Spinal cord (tissue), 10 donors: ENCODE results near the gene EML6. TPM values are rescaled to one million over a fixed set of nuclear protein-coding genes. Genes with fewer than 3 reads are reported as not detected.
A peak's percentile ranks its signal among the peaks of the same experiment; 100 is the strongest.

Experiments
- DNase-seq, 6 donors: peaks; one replicate each; pipeline versions ENCODE4 v3.0.0 to v3.0.0-alpha.2; 2013 to 2015; ENCODE audit warnings: low spot score in 6 of 6, low read depth in 4 of 6
- H3K27ac ChIP-seq: one replicate; pipeline ENCODE4 v1.5.1; 2013; ENCODE audit warnings: low read depth, low read length, control low read depth
- H3K27me3 ChIP-seq: one replicate; pipeline ENCODE4 v1.6.1; 2013; ENCODE audit warnings: low read length; ENCODE audit not compliant: control insufficient read depth, insufficient read depth
- H3K36me3 ChIP-seq: one replicate; pipeline ENCODE4 v1.6.1; 2013; ENCODE audit warnings: low read length; ENCODE audit not compliant: control insufficient read depth, insufficient read depth
- H3K4me1 ChIP-seq: one replicate; pipeline ENCODE4 v1.6.1; 2013; ENCODE audit warnings: low read length; ENCODE audit not compliant: control insufficient read depth, insufficient read depth
- H3K4me3 ChIP-seq: one replicate; pipeline ENCODE4 v1.5.1; 2013; ENCODE audit warnings: low read depth, low read length, control low read depth
- H3K9me3 ChIP-seq: one replicate; pipeline ENCODE4 v1.6.1; 2013; ENCODE audit warnings: low read length; ENCODE audit not compliant: control insufficient read depth, insufficient read depth
- WGBS: methylation state at CpG from one replicate; pipeline ENCODE4 v1.1.5; 2013; ENCODE audit warnings: missing lambda C conversion rate; ENCODE audit not compliant: insufficient coverage; 5-methylcytosine and 5-hydroxymethylcytosine counted together
- polyA plus RNA-seq, 2 donors: library from polyadenylated mRNA; unstranded; fragments of 120-200 nt; gene quantifications; one replicate each; pipeline ENCODE4 v1.2.1, GENCODE V29; 2013; ENCODE audit not compliant: insufficient read length in 2 of 2
- total RNA-seq, 2 donors: library from RNA; depleted of rRNA in 1 of 2; stranded (reverse); fragments of 120-200 nt in 1 of 2; fragments of >200 nt in 1 of 2; gene quantifications; one replicate each; pipeline versions ENCODE4 v1.2.3 to v1.2.4, GENCODE V29; 2013 to 2014
- donor health status: healthy.

Gene EML6
- total and polyA plus RNA-seq, 4 donors: 6.9 to 22.6 (median 18.5) TPM

GRCh38 chr2:54722641-54723040, 821 bp upstream of the EML6 start:
- peak overlapping the region; percentile 83 for H3K4me3 ChIP-seq
- H3K27me3 ChIP-seq: peaks cover 8% of the 10 kb centered on the region
- no peaks in the 10 kb centered on the region for H3K9me3 ChIP-seq
- H3K4me1 ChIP-seq: peaks cover 8% of the 10 kb centered on the region
- peak overlapping the region; percentile 66 for H3K27ac ChIP-seq
- 8% methylated on average over 3 of the region's 10 CpGs for WGBS
- DNase-seq: no peak
- H3K36me3 ChIP-seq: no peaks in the 10 kb centered on the region

DNA sequence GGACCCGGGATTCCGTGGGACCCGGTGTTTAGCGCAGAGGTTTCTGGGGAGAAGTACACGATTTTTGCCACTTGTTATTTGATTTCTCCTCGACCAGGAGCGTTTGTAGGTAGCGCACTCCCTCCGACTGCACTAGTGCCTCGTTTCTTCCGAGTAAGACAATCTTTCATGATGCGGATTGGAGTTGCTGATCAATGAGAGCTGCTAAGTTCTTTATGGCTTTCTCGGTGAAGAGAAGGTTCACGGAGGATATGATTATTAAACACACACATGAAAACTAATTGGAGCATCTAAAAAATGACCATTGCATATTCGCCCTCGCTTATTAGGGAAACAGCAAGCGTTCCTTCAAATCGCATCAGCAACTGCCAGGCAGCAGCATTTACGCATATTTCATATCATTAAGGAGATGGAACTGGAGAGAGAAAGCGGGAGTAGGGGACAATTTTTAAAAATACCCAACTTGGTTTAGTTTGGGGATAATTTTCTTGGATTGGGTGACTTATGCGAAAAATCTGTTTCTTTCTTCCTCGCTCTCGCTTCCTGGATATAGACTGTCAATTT, 616 bp downstream of the EML6 start:
- H3K4me1 ChIP-seq: peaks cover 8% of the 10 kb centered on the region
- no peaks in the 10 kb centered on the region for H3K36me3 ChIP-seq
- DNase-seq: peak in 2 of 6 donors; percentile 60 to 75
- H3K27me3 ChIP-seq: peaks cover 6% of the 10 kb centered on the region
- no peak overlapping the region for H3K27ac ChIP-seq
- no peaks in the 10 kb centered on the region for H3K9me3 ChIP-seq
- WGBS: 0% methylated on average over 8 of the region's 23 CpGs
- peak overlapping the region; percentile 83 for H3K4me3 ChIP-seq

DNA sequence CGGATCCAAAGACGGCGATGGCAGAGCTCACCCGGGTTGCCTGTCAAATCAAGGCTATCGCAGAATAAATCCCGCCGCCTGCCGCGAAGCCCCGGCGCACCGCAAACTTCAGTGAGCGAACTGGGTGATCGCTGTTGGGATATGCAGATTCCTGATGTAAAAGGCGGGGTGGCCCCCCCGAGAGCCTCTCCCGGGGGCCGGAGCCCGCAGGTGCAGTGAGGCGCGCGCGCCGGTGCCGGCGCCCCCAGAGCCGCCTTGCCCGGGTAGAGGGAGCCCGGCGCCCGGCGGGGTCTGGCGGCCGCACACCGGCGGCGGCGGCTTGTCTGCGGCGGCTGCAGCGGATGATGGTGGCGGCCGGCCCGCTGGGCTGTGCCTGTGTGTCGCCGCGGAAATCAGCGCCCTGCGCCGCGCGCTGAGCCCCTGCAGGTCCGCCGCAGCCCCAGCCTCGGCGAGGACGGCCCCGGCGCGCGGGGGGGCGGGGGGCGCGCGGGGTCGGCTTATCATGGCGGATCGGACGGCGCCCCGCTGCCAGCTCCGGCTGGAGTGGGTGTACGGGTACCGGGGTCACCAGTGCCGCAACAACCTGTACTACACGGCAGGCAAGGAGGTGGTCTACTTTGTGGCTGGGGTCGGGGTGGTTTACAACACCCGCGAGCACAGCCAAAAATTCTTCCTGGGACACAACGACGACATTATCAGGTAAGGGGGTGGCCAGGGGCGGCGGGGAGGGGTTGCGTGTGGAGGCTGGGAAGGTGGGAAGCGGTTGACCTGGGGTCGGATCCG, 1.3 kb downstream of the EML6 start:
- H3K27ac ChIP-seq: no peak overlapping the region
- H3K9me3 ChIP-seq: no peaks in the 10 kb centered on the region
- under 1% methylated on average over 87 of the region's 87 CpGs for WGBS
- peaks cover 8% of the 10 kb centered on the region for H3K4me1 ChIP-seq
- peak in 2 of 6 donors; percentile 61 to 66 for DNase-seq
- H3K4me3 ChIP-seq: peak overlapping the region; percentile 83
- no peaks in the 10 kb centered on the region for H3K36me3 ChIP-seq
- peaks cover 6% of the 10 kb centered on the region for H3K27me3 ChIP-seq

DNA sequence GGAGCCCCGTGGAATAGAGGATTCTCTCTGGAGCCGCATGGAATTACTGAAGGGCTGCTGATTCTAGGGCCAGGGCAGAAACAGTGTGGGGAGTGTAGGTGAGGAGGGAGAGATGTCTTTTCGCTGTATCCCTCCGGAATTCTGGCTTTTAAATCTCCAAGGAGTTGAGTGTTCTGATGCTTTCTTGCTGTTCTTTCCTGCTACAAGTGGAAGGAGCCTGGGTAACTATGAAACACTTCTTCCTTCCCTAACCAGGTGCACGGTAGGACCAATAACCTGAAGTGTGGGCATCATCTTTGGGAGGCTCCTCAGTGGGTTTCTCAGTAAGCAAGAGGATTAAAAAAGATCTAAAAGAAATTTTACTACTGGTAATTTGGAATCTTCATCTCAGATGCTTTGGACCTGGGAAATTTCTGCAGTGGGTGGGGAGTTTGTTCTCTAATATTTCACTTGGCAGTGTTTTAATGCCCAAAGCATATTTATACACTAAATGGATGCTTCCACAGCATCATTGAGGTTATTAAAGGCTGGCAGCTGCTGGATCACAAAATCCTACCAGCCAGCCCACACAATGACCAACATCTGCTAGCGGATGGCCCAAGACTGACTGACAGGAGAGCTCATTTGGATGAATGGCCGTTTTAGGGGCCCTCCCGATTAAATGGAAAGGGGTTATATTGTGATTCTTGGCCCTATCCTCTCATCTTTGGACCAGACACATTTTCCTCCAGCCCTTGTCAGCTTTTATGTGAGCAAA, 2.1 kb downstream of the EML6 start:
- Histone ChIP-seq H3K36me3 (no peaks in the 10 kb centered on the region), H3K27ac (no peak overlapping the region), H3K4me1 (peaks cover 8% of the 10 kb centered on the region), H3K27me3 (peaks cover 6% of the 10 kb centered on the region), H3K4me3 (peak overlapping the region; percentile 41), H3K9me3 (no peaks in the 10 kb centered on the region)
- WGBS: 11% methylated on average over 2 of the region's 8 CpGs
- peak in 1 of 6 donors; percentile 36 for DNase-seq

- no peaks in the 10 kb centered on the region for H3K9me3 ChIP-seq
- no peaks in the 10 kb centered on the region for H3K36me3 ChIP-seq
- no peak overlapping the region for H3K4me3 ChIP-seq
- no CpG with 5 or more reads among the region's 1 CpG for WGBS
- H3K27ac ChIP-seq: no peak overlapping the region
- no peak for DNase-seq
- H3K4me1 ChIP-seq: peaks cover 8% of the 10 kb centered on the region
- peaks cover 6% of the 10 kb centered on the region for H3K27me3 ChIP-seq
Observed at GRCh38 chr2:54726431-54726830, 3.0 kb downstream of the EML6 start.

DNA sequence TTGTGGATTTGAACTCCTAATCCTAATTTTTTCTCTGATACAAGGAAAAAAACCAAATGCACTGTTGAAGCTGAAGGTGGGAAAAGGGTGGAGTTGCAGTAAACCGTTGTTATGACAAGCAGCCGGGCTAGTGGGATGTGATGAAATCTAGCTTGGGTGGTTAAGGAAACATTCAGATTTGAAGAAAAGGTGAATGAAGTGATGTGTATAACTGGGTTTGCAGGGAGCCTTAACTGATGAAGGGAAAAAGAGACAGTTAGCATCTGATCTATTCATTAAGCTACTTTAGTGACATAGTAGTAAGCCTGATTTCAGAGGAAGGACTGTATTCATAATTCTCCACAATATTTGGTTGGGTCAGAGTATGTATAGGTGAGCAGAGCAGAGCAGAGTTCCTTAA, 3.5 kb downstream of the EML6 start:
- peaks cover 6% of the 10 kb centered on the region for H3K27me3 ChIP-seq
- peak in 1 of 6 donors; percentile 7 for DNase-seq
- H3K4me3 ChIP-seq: no peak overlapping the region
- no peak overlapping the region for H3K27ac ChIP-seq
- no peaks in the 10 kb centered on the region for H3K9me3 ChIP-seq
- H3K4me1 ChIP-seq: peaks cover 8% of the 10 kb centered on the region
- no peaks in the 10 kb centered on the region for H3K36me3 ChIP-seq
- WGBS: 81% methylated on average over 2 of the region's 2 CpGs

- Histone ChIP-seq H3K4me3 (no peak overlapping the region), H3K27me3 (peaks cover 6% of the 10 kb centered on the region), H3K36me3 (no peaks in the 10 kb centered on the region), H3K9me3 (no peaks in the 10 kb centered on the region), H3K27ac (no peak overlapping the region), H3K4me1 (peaks cover 8% of the 10 kb centered on the region)
- 79% methylated on average over 2 of the region's 4 CpGs for WGBS
- no peak for DNase-seq
Observed at GRCh38 chr2:54728669-54729120, 5.2 kb downstream of the EML6 start.

GRCh38 chr2:54735636-54736035, 12.2 kb downstream of the EML6 start:
- WGBS: 65% methylated on average over 2 of the region's 2 CpGs
- Histone ChIP-seq H3K4me3 (no peak overlapping the region), H3K27ac (no peak overlapping the region), H3K9me3 (no peaks in the 10 kb centered on the region), H3K4me1 (no peaks in the 10 kb centered on the region), H3K27me3 (no peaks in the 10 kb centered on the region), H3K36me3 (no peaks in the 10 kb centered on the region)
- DNase-seq: no peak

DNA sequence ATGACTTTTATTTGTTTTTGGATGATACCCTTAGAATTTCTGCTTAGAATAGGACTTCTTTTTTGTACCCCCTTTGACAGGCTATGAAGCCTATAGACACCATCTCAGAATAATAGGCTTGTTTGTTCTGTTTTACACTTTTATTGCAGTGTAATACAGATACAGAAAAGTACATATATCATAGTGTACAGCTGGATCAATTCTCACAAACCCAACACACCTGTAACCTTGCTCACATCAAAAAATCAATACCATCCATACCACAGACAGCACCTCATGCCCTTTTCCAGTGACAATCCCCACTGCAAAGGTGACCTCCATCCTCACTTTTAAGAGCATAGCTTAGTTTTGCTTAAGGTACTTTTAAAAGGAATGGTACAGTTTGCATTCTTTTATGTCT, 14.8 kb downstream of the EML6 start:
- Histone ChIP-seq H3K9me3 (no peaks in the 10 kb centered on the region), H3K4me1 (no peaks in the 10 kb centered on the region), H3K36me3 (no peaks in the 10 kb centered on the region), H3K27ac (no peak overlapping the region), H3K27me3 (no peaks in the 10 kb centered on the region), H3K4me3 (no peak overlapping the region)
- no peak for DNase-seq
